ENCODE data around the gene SLC10A4.
A peak's percentile ranks its signal among the peaks of the same experiment; 100 is the strongest.

The SLC10A4 gene

DNA sequence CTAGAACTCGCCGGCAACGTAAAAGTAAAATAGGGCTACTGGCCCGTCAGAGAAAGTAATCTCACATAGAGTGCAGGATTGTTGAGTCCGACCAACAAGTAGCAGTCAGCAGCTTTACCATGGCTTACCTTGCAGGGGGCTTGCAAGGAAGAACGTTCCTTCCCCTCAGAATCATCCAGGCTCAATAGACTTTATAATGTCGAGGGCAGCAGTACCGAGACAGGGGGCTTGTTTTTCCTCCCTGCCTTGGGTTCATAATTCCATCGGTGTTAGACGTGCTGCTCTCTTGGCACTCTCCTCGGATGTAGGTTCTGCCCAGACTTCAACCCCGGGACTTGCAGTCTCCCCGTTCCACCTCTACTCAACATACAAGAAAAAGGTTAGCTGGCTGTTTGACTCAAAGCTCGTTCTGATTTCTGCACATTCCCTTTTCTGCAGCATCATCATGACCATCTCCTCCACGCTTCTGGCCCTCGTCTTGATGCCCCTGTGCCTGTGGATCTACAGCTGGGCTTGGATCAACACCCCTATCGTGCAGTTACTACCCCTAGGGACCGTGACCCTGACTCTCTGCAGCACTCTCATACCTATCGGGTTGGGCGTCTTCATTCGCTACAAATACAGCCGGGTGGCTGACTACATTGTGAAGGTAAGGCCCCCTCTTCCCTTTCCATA is 1.5 kb downstream of the SLC10A4 start:
- DNase-seq = no peak

- no peak for DNase-seq
These were observed 6.5 kb downstream of the SLC10A4 start for GRCh38 chr4:48489683-48490011.

- DNase-seq = peak in 1 of 58 donors; percentile 6
These were observed 7.0 kb downstream of the SLC10A4 start, which contains the start of gene ZAR1 for GRCh38 chr4:48490012-48490679. Gene ZAR1 (plus strand): TSS chr4:48490252. CDS start chr4:48490292, 40 bp downstream.

GRCh38 chr4:48490680-48491513 is 7.8 kb downstream of the SLC10A4 start:
- no peak for DNase-seq

GRCh38 chr4:48491514-48492176 is 8.5 kb downstream of the SLC10A4 start:
- DNase-seq = no peak

GRCh38 chr4:48493452-48494100 is 10.4 kb downstream of the SLC10A4 start:
- DNase-seq = no peak

GRCh38 chr4:48495941-48496340 is 12.8 kb downstream of the SLC10A4 start:
- no peak for DNase-seq

DNA sequence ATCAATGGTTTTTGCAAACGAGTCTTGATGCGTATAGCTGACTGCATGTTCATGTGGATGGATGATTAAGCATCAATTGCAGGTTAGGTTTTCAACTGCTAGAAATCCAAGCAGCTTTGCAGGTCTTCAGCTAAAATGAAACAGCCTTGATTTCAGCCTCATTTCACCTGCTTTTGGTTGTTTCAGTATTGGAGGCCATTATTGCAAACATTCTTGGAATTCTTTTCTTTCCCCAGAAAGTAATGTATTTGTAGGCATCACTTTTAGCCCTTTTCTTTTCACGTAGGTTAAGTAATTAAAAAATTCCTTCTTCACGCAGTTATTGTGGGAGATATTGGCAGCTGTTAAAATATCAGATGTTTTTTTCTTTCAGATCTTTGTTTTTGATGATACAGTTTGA is 15.8 kb downstream of the SLC10A4 start:
- no peak for DNase-seq

- DNase-seq = no peak
These were observed 16.5 kb downstream of the SLC10A4 start for GRCh38 chr4:48499551-48500066.

GRCh38 chr4:48503233-48504025 is 20.3 kb downstream of the SLC10A4 start:
- DNase-seq = no peak

DNA sequence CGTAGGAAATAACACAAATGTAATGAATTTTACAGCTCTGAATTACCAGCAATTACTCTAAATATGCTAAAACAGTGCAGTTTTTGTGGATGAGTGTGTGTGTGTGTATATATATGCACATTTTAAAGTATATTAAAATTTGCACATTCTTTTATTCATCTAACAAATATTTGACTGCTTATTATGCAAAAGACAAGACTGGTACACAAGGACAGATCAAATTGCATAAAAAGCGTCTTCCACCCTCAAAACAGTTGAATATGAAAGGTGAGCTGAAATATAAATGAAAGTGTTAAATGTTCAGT is 20.8 kb downstream of the SLC10A4 start:
- DNase-seq = no peak

DNA sequence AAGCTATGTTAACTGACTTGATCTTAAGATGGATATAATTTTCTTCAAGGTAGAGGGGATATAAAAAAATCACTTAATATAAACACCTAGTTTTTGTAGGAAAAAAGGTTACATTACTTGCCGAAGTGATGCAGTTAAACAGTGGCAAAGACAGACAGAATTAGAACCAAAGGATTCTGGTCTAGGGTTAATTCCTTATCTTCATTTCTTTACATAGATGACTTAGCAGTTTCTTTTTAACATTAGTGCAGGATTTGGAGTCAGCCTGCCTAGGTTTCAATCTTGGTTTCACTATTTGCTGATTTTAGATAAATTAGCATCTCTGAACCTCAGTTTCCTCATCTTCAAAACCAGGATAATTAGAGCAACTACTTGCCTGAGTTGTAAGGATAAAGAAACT is 21.2 kb downstream of the SLC10A4 start:
- DNase-seq = no peak

DNA sequence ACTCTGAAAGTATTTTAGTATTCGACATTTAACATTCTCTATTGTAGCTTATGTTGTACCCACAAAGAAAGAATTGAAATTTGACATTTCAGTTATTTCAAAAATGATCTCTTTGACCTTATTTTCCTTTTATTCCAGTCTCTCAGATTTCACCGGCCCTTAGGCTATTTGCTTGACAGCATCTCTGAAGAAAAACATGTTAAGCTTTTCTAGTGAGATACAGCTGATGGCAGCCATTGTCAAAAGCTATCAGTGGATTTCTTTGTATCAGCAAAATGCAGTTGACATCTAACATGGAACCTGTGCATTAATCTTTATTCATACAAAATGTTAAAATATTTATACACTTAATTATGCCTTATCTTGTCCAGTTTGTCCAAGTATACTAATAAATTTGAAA is 23.6 kb downstream of the SLC10A4 start:
- DNase-seq = no peak

GRCh38 chr4:48509543-48509942 is 26.4 kb downstream of the SLC10A4 start:
- DNase-seq = peak in 2 of 58 donors; percentile 8 to 11

DNA sequence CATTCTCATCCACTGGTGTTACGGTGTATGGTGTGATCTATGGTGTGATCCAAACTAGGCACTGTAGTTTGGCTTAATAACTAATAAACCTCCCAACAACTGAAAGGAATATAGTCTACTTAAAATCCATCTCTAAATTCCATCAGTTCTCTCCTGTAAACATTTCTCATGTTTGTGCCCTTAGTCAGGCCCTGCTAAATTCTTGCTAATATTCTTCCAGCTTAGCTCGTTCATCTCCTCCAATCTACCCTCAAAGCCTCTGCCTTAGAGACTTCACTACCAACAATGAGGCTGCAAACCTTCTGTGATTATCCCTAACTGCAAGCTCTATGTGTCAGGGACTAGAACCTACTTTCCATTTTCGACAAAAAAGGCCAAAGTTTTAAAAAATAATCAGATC is 35.0 kb downstream of the SLC10A4 start:
- no peak for DNase-seq

GRCh38 chr4:48526406-48526805 is 43.3 kb downstream of the SLC10A4 start:
- no peak for DNase-seq

GRCh38 chr4:48538358-48538757 is 55.2 kb downstream of the SLC10A4 start:
- DNase-seq = no peak
